ENCODE data around the gene SMARCA4. TPM values are rescaled to one million over a fixed set of nuclear protein-coding genes. Genes with fewer than 3 reads are reported as not detected.

SMARCA4 gene
- total RNA-seq, 8 experiments from 2014 or later: 62.0 to 280 (median 164) TPM

DNA sequence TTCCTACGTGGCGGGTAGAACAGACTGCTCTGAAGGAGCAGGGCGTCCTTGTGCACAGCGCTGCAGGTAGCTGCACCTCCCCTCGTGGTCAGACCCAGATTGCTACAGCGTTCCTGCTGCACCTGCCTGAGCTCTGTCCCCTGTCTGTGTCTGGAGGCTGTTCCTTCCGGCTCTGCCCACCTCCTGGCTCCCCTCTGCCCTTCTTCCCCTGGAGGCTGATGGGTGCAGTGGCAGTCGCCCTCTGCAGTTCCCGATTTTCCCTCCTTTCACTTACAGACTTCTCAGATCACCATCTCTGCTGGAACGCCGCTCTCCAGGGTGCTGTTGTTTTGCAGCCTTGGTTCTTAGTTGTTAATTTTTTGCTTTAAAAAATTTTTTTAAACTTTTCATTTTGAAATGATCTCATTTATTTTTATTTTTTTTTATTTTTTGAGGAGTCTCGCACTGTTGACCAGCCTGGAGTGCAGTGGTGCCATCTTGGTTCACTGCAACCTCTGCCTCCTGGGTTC is 53.6 kb downstream of the SMARCA4 start:
- Histone ChIP-seq H3K4me1 (replicated peaks in 1 of 2) (no peaks in the 10 kb centered on the region), H3K4me3 (no peak overlapping the region), H3K27ac (no peak overlapping the region)
- peak in 1 of 8 experiments; percentile 13 for ATAC-seq (replicated peaks in 6 of 8)
- 89 to 94% (median 93%) methylated on average over 2 to 11 of the region's 12 CpGs; no CpG with 5 or more reads in 1 of the 10 experiments for WGBS, 10 experiments
- in situ Hi-C loops (cut with MboI; ENCODE audit: low pct_unique_long_range_greater_than_20kb in 2 of 9, low sequenced_read_pairs in 9 of 9, unreplicated experiment in 9 of 9): no loop called here

GRCh38 chr19:11016631-11017030 is 55.8 kb downstream of the SMARCA4 start:
- H3K4me1 ChIP-seq (replicated peaks in 1 of 2): no peaks in the 10 kb centered on the region
- no peak overlapping the region for H3K27ac ChIP-seq
- ATAC-seq (replicated peaks in 6 of 8): no peak
- H3K4me3 ChIP-seq: no peak overlapping the region
- WGBS, 10 experiments: 34 to 100% (median 92%) methylated on average over 1 to 5 of the region's 5 CpGs; no CpG with 5 or more reads in 2 of the 10 experiments
- in situ Hi-C loops (cut with MboI; ENCODE audit: low pct_unique_long_range_greater_than_20kb in 2 of 9, low sequenced_read_pairs in 9 of 9, unreplicated experiment in 9 of 9): no loop called here

DNA sequence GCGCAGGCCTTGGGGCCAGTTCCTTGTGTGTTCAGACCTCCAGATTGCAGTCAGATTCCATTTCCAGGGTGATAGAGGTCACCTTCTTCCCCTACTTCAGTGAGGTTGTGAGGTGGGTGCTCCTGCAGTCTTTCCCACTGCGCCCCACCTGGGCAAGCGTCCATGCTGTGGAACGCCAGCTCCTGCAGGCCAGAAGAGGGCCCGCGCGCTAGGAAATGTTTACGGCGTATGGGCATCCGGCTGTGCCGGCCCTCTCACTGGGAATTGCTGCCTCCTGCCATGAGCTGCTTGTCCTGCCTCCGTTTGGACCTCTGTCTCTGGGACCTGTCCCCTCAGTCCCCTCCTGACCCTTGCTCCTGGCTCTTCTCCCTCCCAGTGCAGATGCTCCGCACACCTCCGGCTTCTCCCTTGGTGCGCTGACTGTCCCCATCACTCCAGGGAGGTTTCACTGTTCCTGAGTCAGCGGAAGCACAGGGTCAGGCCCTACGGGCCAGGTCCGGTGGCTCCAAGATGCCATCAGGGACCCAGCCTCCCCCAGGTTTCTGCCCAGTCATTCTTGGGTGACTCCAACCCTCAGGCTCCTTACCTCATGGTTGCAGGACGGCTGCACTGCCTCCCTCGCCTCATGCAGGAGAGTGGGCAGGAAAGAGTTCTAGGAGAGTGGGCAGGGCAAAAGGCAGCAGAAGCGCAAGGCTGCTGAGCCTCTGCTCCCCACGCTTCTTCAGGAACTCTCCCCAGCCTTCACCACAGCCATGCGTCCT is 56.6 kb downstream of the SMARCA4 start:
- WGBS, 10 experiments: 69 to 100% (median 93%) methylated on average over 1 to 10 of the region's 23 CpGs; no CpG with 5 or more reads in 2 of the 10 experiments
- Histone ChIP-seq H3K4me3 (no peak overlapping the region), H3K27ac (no peak overlapping the region), H3K4me1 (replicated peaks in 1 of 2) (no peaks in the 10 kb centered on the region)
- no peak for ATAC-seq (replicated peaks in 6 of 8)
- in situ Hi-C loops (cut with MboI; ENCODE audit: low pct_unique_long_range_greater_than_20kb in 2 of 9, low sequenced_read_pairs in 9 of 9, unreplicated experiment in 9 of 9): no loop called here

- Histone ChIP-seq H3K27ac (no peak overlapping the region), H3K4me1 (replicated peaks in 1 of 2) (no peaks in the 10 kb centered on the region), H3K4me3 (no peak overlapping the region)
- in situ Hi-C loops (cut with MboI; ENCODE audit: low pct_unique_long_range_greater_than_20kb in 2 of 9, low sequenced_read_pairs in 9 of 9, unreplicated experiment in 9 of 9): no loop called here
- peak in 6 of 8 experiments; percentile 11 to 90 (median 43) for ATAC-seq (replicated peaks in 6 of 8)
- WGBS, 10 experiments: 35 to 100% methylated on average over 2 to 5 of the region's 12 CpGs; no CpG with 5 or more reads in 8 of the 10 experiments
Observed at GRCh38 chr19:11018179-11018578, 57.3 kb downstream of the SMARCA4 start.

DNA sequence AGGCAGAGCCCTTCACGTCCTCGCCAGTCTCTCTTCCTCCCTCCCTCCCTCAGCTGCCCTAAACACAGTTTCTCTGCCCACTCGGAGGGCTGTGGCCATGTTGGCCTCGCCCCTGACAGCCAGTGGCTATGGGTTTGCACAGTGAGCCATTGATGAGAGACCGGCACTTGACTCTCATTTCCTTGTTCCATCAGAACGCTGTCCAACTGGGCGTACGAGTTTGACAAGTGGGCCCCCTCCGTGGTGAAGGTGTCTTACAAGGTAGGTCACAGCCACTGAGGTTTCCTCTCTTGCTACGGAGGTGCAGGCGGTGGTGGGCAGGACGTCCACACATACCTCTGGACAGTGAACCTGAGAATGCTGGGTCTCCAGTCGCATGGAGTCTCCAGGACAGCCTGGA is 57.9 kb downstream of the SMARCA4 start:
- no peak overlapping the region for H3K27ac ChIP-seq
- H3K4me1 ChIP-seq (replicated peaks in 1 of 2): no peaks in the 10 kb centered on the region
- ATAC-seq (replicated peaks in 6 of 8): no peak
- in situ Hi-C loops (cut with MboI; ENCODE audit: low pct_unique_long_range_greater_than_20kb in 2 of 9, low sequenced_read_pairs in 9 of 9, unreplicated experiment in 9 of 9): no loop called here
- WGBS, 10 experiments: 59 to 96% (median 82%) methylated on average over 1 to 9 of the region's 13 CpGs; no CpG with 5 or more reads in 5 of the 10 experiments
- H3K4me3 ChIP-seq: no peak overlapping the region

- H3K27ac ChIP-seq: no peak overlapping the region
- no peaks in the 10 kb centered on the region for H3K4me1 ChIP-seq (replicated peaks in 1 of 2)
- no peak for ATAC-seq (replicated peaks in 6 of 8)
- WGBS, 10 experiments: 86 to 93% (median 87%) methylated on average over 1 to 4 of the region's 21 CpGs; no CpG with 5 or more reads in 7 of the 10 experiments
- H3K4me3 ChIP-seq: no peak overlapping the region
- in situ Hi-C loops (cut with MboI; ENCODE audit: low pct_unique_long_range_greater_than_20kb in 2 of 9, low sequenced_read_pairs in 9 of 9, unreplicated experiment in 9 of 9): no loop called here
Observed at GRCh38 chr19:11019262-11019661, 58.4 kb downstream of the SMARCA4 start.

DNA sequence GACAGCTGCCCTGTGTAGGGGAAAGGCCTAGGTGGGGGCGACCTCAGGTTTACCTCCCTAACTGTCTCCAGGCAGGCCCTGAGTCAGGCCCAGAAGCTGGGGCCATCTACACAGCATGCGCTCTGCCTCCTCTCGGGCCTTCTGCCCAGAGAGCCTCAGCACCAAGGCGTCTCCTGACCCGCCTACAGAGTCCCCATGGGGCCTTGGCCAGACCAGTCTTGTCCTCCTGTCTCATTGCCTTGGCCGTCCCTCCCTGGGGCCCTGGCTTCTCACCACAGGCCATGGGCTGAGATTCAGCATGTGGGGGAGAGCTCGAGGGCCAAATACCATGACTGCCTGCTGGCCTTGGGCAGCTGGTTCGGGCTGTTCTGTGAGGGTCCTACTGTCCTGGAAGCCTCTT is 59.0 kb downstream of the SMARCA4 start:
- Histone ChIP-seq H3K4me1 (replicated peaks in 1 of 2) (no peaks in the 10 kb centered on the region), H3K27ac (no peak overlapping the region), H3K4me3 (no peak overlapping the region)
- ATAC-seq (replicated peaks in 6 of 8): peak in 1 of 8 experiments; percentile 10
- in situ Hi-C loops (cut with MboI; ENCODE audit: low pct_unique_long_range_greater_than_20kb in 2 of 9, low sequenced_read_pairs in 9 of 9, unreplicated experiment in 9 of 9): no loop called here
- 83 to 100% (median 88%) methylated on average over 1 to 3 of the region's 8 CpGs; no CpG with 5 or more reads in 6 of the 10 experiments for WGBS, 10 experiments

DNA sequence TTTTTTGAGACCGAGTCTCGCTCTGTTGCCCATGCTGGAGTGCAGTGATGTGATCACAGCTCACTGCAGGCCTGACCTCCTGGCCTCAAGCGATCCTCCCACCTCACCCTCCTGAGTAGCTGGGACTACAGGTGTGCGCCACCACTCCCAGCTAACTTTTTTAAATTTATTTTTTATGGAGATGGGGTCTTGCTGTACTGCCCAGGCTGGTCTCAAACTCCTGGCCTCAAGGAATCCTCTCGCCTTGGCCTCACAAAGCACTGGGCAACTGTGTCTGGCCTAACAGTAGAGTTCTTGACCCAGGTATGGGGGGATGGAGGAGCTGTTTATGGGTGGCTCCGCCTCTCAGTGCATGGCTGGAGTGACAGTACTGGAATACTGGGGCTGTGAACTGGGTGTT is 59.6 kb downstream of the SMARCA4 start:
- Histone ChIP-seq H3K4me1 (replicated peaks in 1 of 2) (no peaks in the 10 kb centered on the region), H3K27ac (no peak overlapping the region), H3K4me3 (no peak overlapping the region)
- 83 to 100% (median 95%) methylated on average over 1 to 5 of the region's 6 CpGs; no CpG with 5 or more reads in 3 of the 10 experiments for WGBS, 10 experiments
- ATAC-seq (replicated peaks in 6 of 8): no peak
- in situ Hi-C loops (cut with MboI; ENCODE audit: low pct_unique_long_range_greater_than_20kb in 2 of 9, low sequenced_read_pairs in 9 of 9, unreplicated experiment in 9 of 9): no loop called here

DNA sequence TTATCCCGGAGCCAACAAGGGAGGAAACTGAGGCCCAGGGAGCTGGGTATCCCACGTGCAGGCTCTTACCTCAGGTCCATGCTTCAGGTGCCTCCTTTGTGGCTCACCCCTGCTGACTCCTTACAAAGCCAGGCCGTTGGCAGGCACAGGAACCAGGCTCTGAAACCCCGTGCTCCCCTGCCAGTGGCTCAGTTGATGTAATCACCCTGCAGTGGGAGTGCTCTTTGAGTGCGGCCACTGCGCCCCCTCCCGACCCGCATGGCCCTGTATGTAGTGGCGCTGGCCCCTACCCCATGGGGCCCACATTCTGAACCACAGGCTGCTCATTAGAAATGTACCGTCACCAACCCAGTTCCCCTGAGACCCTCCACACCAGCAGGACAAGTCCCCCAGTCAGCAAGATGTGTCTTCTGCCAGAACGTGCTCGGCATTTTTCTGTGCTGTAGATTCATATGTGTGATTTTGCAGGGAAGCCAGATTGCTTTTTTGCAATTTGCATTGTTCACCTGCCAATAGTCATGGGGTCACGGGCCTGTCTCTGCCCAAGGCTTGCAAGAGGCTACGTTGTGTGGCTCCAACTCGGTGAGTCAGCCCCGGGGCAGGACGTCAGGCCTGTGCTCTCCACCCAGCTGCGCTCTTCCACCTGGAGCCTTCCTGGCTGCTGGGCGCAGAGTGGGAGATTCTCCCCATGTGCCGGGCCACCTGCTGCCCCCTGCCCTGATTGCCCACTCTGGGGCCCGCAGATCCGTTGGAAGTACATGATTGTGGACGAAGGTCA is 60.3 kb downstream of the SMARCA4 start:
- Histone ChIP-seq H3K27ac (no peak overlapping the region), H3K4me1 (replicated peaks in 1 of 2) (no peaks in the 10 kb centered on the region), H3K4me3 (no peak overlapping the region)
- no peak for ATAC-seq (replicated peaks in 6 of 8)
- in situ Hi-C loops (cut with MboI; ENCODE audit: low pct_unique_long_range_greater_than_20kb in 2 of 9, low sequenced_read_pairs in 9 of 9, unreplicated experiment in 9 of 9): no loop called here
- 73 to 100% (median 88%) methylated on average over 1 to 9 of the region's 23 CpGs; no CpG with 5 or more reads in 6 of the 10 experiments for WGBS, 10 experiments

- in situ Hi-C loops (cut with MboI; ENCODE audit: low pct_unique_long_range_greater_than_20kb in 2 of 9, low sequenced_read_pairs in 9 of 9, unreplicated experiment in 9 of 9): no loop called here
- WGBS, 10 experiments: 100% methylated on average over 3 of the region's 15 CpGs; no CpG with 5 or more reads in 9 of the 10 experiments
- H3K4me3 ChIP-seq: no peak overlapping the region
Observed at GRCh38 chr19:11021760-11022144, 60.9 kb downstream of the SMARCA4 start.

DNA sequence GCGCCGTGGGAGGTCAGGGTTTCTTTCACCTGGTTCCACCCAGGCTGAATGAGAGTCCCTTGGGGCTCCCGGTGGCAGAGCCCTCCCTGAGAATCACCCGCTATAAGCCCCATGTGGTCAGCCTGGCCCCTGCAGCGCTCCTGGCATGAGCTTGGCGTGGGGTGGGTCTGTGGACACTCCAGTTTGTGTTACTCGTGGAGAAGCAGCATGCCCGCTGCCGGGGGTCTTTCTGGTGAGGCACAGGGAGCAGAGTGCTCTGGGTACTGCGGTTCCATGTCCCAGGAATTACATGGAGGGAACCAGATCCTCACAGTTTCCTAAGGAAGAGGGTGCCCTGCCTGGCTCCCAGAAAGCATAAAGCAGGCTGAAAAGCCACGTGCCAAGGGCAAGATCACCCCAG is 62.2 kb downstream of the SMARCA4 start:
- H3K27ac ChIP-seq: no peak overlapping the region
- 90 to 100% (median 94%) methylated on average over 2 to 6 of the region's 11 CpGs; no CpG with 5 or more reads in 5 of the 10 experiments for WGBS, 10 experiments
- in situ Hi-C loops (cut with MboI; ENCODE audit: low pct_unique_long_range_greater_than_20kb in 2 of 9, low sequenced_read_pairs in 9 of 9, unreplicated experiment in 9 of 9): no loop called here
- no peak overlapping the region for H3K4me3 ChIP-seq
- no peaks in the 10 kb centered on the region for H3K4me1 ChIP-seq (replicated peaks in 1 of 2)
- ATAC-seq (replicated peaks in 6 of 8): no peak

More at GRCh38 chr19:11021760-11022144, 60.9 kb downstream of the SMARCA4 start:
- Histone ChIP-seq H3K27ac (no peak overlapping the region), H3K4me1 (replicated peaks in 1 of 2) (no peaks in the 10 kb centered on the region)
- no peak for ATAC-seq (replicated peaks in 6 of 8)

DNA sequence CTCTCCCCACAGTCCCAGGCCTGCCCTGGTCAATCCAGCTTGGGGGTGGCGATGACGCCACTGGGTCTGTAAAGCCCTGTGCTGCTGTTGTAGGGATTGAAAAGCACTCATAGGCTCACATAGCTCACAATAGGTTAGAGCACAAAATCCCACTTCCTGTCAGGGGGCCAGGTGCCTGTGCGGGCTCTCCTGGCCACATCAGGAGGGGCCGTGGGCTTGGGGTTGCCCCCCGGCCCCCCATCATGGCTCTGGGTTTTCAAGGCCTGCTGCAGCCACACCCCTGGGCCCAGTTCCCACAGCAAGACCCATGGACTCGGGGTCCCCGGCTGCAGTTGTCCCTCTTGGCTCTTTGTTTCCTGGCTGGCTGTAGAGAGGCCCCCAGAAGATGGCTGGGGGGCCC is 62.9 kb downstream of the SMARCA4 start:
- no peak overlapping the region for H3K4me3 ChIP-seq
- no peak overlapping the region for H3K27ac ChIP-seq
- in situ Hi-C loops (cut with MboI; ENCODE audit: low pct_unique_long_range_greater_than_20kb in 2 of 9, low sequenced_read_pairs in 9 of 9, unreplicated experiment in 9 of 9): no loop called here
- no peaks in the 10 kb centered on the region for H3K4me1 ChIP-seq (replicated peaks in 1 of 2)
- WGBS, 10 experiments: no CpG with 5 or more reads among the region's 7 CpGs
- ATAC-seq (replicated peaks in 6 of 8): no peak

DNA sequence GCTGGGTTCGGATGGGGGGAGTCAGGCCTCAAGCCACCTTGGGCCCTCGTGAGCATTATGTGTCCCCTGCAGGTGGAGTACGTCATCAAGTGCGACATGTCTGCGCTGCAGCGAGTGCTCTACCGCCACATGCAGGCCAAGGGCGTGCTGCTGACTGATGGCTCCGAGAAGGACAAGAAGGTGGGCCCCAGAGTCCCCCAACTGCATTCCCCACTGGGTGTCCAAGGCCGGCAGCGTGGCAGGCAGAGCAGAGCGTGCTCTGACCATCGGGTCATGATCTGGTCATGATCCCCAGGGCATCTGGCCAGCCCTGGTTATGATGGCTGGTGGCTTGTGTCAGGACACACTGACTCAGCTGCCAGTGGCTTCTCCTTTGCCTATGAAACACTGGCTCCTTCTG is 63.4 kb downstream of the SMARCA4 start:
- Histone ChIP-seq H3K4me1 (replicated peaks in 1 of 2) (no peaks in the 10 kb centered on the region), H3K4me3 (no peak overlapping the region), H3K27ac (no peak overlapping the region)
- in situ Hi-C loops (cut with MboI; ENCODE audit: low pct_unique_long_range_greater_than_20kb in 2 of 9, low sequenced_read_pairs in 9 of 9, unreplicated experiment in 9 of 9): no loop called here
- WGBS, 10 experiments: 96 to 100% methylated on average over 1 to 7 of the region's 13 CpGs; no CpG with 5 or more reads in 8 of the 10 experiments
- no peak for ATAC-seq (replicated peaks in 6 of 8)

Measured in motor neuron (in vitro differentiated cells).